Smooth muscle cell (in vitro differentiated cells): ENCODE data around the gene SEMA4A. TPM values are rescaled to one million over a fixed set of nuclear protein-coding genes. Genes with fewer than 3 reads are reported as not detected.
A peak's percentile ranks its signal among the peaks of the same experiment; 100 is the strongest.
"Not testable (repeated sequence)": the region's sequence is repeated elsewhere in the genome, so short reads cannot be mapped to it uniquely, and the experiment has no call there.

ENCODE experiments used
- DNase-seq: peaks from one replicate; lab custom pipeline; 2025; ENCODE audit not compliant: unreplicated experiment; lab: John Stamatoyannopoulos, UW
- H2AFZ ChIP-seq: fragments of 200-600 bp; sonication (generic); 2 replicates; pipeline ENCODE4 v1.6.0; 2016; ENCODE audit warnings: antibody characterized with exemption, low read depth, mild to moderate bottlenecking
- H3F3A ChIP-seq: fragments of 200-600 bp; sonication (generic); 2 replicates; pipeline ENCODE4 v1.6.0; 2017; ENCODE audit warnings: antibody characterized with exemption, low read depth
- H3K27ac ChIP-seq: fragments of 200-600 bp; sonication (generic); 2 replicates; pipeline ENCODE4 v1.5.1; 2016; ENCODE audit warnings: low read depth, mild to moderate bottlenecking
- H3K27me3 ChIP-seq: fragments of 200-600 bp; sonication (generic); 2 replicates; pipeline ENCODE4 v1.6.1; 2016; ENCODE audit warnings: low read depth, mild to moderate bottlenecking
- H3K36me3 ChIP-seq: fragments of 200-600 bp; sonication (generic); 2 replicates; pipeline ENCODE4 v1.5.1; 2016; ENCODE audit warnings: low read depth
- H3K4me1 ChIP-seq: fragments of 200-600 bp; sonication (generic); 2 replicates; pipeline ENCODE4 v1.5.1; 2016; ENCODE audit warnings: low read depth
- H3K4me2 ChIP-seq: fragments of 200-600 bp; sonication (generic); 2 replicates; pipeline ENCODE4 v1.6.0; 2016; ENCODE audit warnings: mild to moderate bottlenecking
- H3K4me3 ChIP-seq: fragments of 200-600 bp; sonication (generic); 2 replicates; pipeline ENCODE4 v1.5.1; 2016; ENCODE audit warnings: mild to moderate bottlenecking
- H3K79me2 ChIP-seq: fragments of 200-600 bp; sonication (generic); 2 replicates; pipeline ENCODE4 v1.6.0; 2016; ENCODE audit warnings: low read depth, mild to moderate bottlenecking
- H3K9ac ChIP-seq: fragments of 200-600 bp; sonication (generic); 2 replicates; pipeline ENCODE4 v1.6.0; 2016; ENCODE audit warnings: low read depth
- H3K9me3 ChIP-seq: fragments of 200-600 bp; sonication (generic); replicated peaks from 2 replicates; pipeline ENCODE4 v1.5.1; 2016; ENCODE audit warnings: low read depth
- H4K20me1 ChIP-seq: fragments of 200-600 bp; sonication (generic); 2 replicates; pipeline ENCODE4 v1.6.0; 2016; ENCODE audit warnings: low read depth
- CTCF ChIP-seq: fragments of 200-600 bp; sonication (generic); IDR thresholded peaks from 2 replicates; pipeline ENCODE4 v1.5.1; 2017; ENCODE audit warnings: borderline replicate concordance, mild to moderate bottlenecking, antibody characterized with exemption; ENCODE audit not compliant: insufficient read depth, poor library complexity, severe bottlenecking
- WGBS: methylation state at CpG from one replicate; pipeline ENCODE4 v1.1.7; 2016; ENCODE audit warnings: low lambda C conversion rate; 5-methylcytosine and 5-hydroxymethylcytosine counted together
- polyA plus RNA-seq: library from polyadenylated mRNA; unstranded; fragments of >200 nt; fragmentation: Nextera tagmentation; extraction: Ambion mirVana; gene quantifications from 2 replicates; pipeline ENCODE4 v1.2.1, GENCODE V29; 2016
- total RNA-seq: library from RNA; depleted of rRNA; stranded (reverse); fragments of >200 nt; gene quantifications from 2 replicates; pipeline ENCODE4 v1.2.3, GENCODE V29; 2014

The SEMA4A gene
- total and polyA plus RNA-seq, 2 experiments from 2014 or later = 2.1 to 2.2 TPM

- peak overlapping the region; percentile 100 for H3K4me3 ChIP-seq
- TF ChIP-seq CTCF = no peak
- DNase-seq = no peak
- H3F3A ChIP-seq = peaks cover 47% of the 10 kb centered on the region
- H3K9me3 ChIP-seq = no peaks in the 10 kb centered on the region
- H3K36me3 ChIP-seq = no peaks in the 10 kb centered on the region
- H4K20me1 ChIP-seq = peaks cover 90% of the 10 kb centered on the region
- peak overlapping the region; percentile 88 for H3K4me2 ChIP-seq
- H3K27ac ChIP-seq = peak overlapping the region; percentile 100
- H3K4me1 ChIP-seq = peaks cover 53% of the 10 kb centered on the region
- H3K27me3 ChIP-seq = no peaks in the 10 kb centered on the region
- H3K79me2 ChIP-seq = peaks cover 98% of the 10 kb centered on the region
- peak overlapping the region; percentile 34 for H3K9ac ChIP-seq
- no peak overlapping the region for H2AFZ ChIP-seq
- 19% methylated on average over 3 of the region's 3 CpGs for WGBS
These were observed 33.7 kb upstream of the SEMA4A start for GRCh38 chr1:156119503-156120209.

- no peak for TF ChIP-seq CTCF
- Histone ChIP-seq H3K9me3 (no peaks in the 10 kb centered on the region), H3K27ac (peak overlapping the region; percentile 100), H2AFZ (no peak overlapping the region), H3K4me3 (no peak overlapping the region), H3K79me2 (peaks cover 98% of the 10 kb centered on the region), H3F3A (peaks cover 52% of the 10 kb centered on the region), H4K20me1 (peaks cover 89% of the 10 kb centered on the region), H3K4me1 (peaks cover 51% of the 10 kb centered on the region), H3K36me3 (no peaks in the 10 kb centered on the region), H3K9ac (peak overlapping the region; percentile 34), H3K27me3 (no peaks in the 10 kb centered on the region), H3K4me2 (peak overlapping the region; percentile 88)
- DNase-seq = no peak
- 89% methylated on average over 3 of the region's 3 CpGs for WGBS
These were observed 33.1 kb upstream of the SEMA4A start for GRCh38 chr1:156120318-156120717.

- H3K9ac ChIP-seq = peak overlapping the region; percentile 25
- not testable (repeated sequence) for H3K36me3 ChIP-seq, H3K27me3 ChIP-seq, DNase-seq, H3K9me3 ChIP-seq, H2AFZ ChIP-seq
- peaks cover 98% of the 10 kb centered on the region for H3K79me2 ChIP-seq
- peaks cover 52% of the 10 kb centered on the region for H3F3A ChIP-seq
- H3K27ac ChIP-seq = peak overlapping the region; percentile 100
- peaks cover 51% of the 10 kb centered on the region for H3K4me1 ChIP-seq
- H3K4me2 ChIP-seq = peak overlapping the region; percentile 88
- peaks cover 82% of the 10 kb centered on the region for H4K20me1 ChIP-seq
- WGBS = 32% methylated on average over 4 of the region's 4 CpGs
- peak overlapping the region; percentile 31 for H3K4me3 ChIP-seq
These were observed 32.4 kb upstream of the SEMA4A start for GRCh38 chr1:156121005-156121404.

GRCh38 chr1:156121457-156121856 is 31.9 kb upstream of the SEMA4A start:
- no peak for DNase-seq
- Histone ChIP-seq H3K27me3 (no peaks in the 10 kb centered on the region), H4K20me1 (peaks cover 79% of the 10 kb centered on the region), H2AFZ (no peak overlapping the region), H3K9ac (peak overlapping the region; percentile 98), H3K79me2 (peaks cover 94% of the 10 kb centered on the region), H3K4me1 (peaks cover 52% of the 10 kb centered on the region), H3K4me2 (peak overlapping the region; percentile 88), H3F3A (peaks cover 53% of the 10 kb centered on the region), H3K27ac (peak overlapping the region; percentile 100), H3K36me3 (no peaks in the 10 kb centered on the region), H3K4me3 (peak overlapping the region; percentile 31), H3K9me3 (no peaks in the 10 kb centered on the region)
- 49% methylated on average over 4 of the region's 4 CpGs for WGBS
- no peak for TF ChIP-seq CTCF
